GM12892 (cell line): ENCODE data around the gene SF3B2.

Experiments used
- POLR2A ChIP-seq: IDR thresholded peaks from 2 replicates; pipeline ENCODE4 v1.6.1; 2011; ENCODE audit warnings: low read depth, low read length, control low read depth
- POLR2AphosphoS5 ChIP-seq: IDR thresholded peaks from 2 replicates; pipeline ENCODE4 v1.6.1; 2011; ENCODE audit warnings: low read depth, low read length, control low read depth
- TAF1 ChIP-seq: IDR thresholded peaks from 2 replicates; pipeline ENCODE4 v1.6.1; 2011; ENCODE audit warnings: low read depth, mild to moderate bottlenecking, control low read depth, low read length, borderline replicate concordance

GRCh38 chr11:66045177-66045639 lies 7.0 kb upstream of the SF3B2 start:
- TF ChIP-seq POLR2A: no peak
- no peak for TF ChIP-seq TAF1
- no peak for TF ChIP-seq POLR2AphosphoS5
